Measurements from ENCODE around the gene SMIM5. TPM values are rescaled to one million over a fixed set of nuclear protein-coding genes. Genes with fewer than 3 reads are reported as not detected.

Gene SMIM5
- total and polyA plus RNA-seq, 8 donors = 0.55 to 15.3 (median 0.86) TPM

DNA sequence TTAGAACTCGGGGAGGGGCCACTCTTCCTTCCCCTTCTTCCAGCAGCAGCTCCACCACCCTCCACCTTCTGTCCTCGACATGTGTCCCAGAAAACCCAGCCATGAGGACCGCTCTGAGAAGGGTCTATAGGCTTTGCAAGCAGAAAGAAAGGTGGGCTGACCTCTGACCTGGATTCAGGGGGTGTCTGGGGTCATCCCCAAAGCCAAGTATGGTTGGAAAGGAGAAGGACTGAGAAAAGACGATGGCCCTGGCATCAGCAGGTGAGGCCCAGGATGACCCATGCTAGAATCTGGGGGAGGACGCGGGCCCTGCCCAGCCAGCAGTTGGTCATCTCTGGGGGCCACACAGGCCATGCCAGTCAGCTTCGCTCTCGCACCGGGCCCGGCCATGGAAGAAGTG, 6.1 kb upstream of the SMIM5 start:
- intact Hi-C loops (cut with DNase I) = loop anchor here in 1 of 3 donors (5.0 kb wide), 1 partner anchor 125 kb away; no protein-coding TSS in a partner anchor
- 88 to 90% methylated on average over 10 of the region's 10 CpGs for WGBS, 2 donors
- DNase-seq = peak in 1 of 6 donors; percentile 9

DNA sequence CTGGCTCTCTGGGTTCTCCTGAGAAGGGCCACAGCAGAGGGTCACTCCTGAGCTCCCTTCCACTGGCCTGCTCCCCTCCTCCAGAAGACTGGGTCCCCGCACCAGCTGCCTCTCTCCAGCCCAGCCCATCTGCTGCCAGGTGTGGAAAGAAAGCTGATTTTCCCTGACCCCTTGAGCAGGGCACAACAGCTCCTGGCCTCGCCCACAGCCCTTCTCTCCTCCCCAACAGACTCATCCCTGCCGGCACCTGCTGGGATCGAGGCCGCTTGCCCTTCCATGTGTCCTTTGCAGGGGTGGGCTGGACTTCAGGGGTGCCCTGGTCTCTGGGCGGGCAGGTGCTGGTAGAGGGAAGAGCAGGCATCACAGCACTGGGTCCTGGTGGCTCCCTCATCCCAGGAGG, 4.8 kb upstream of the SMIM5 start:
- H3K36me3 ChIP-seq = no peaks in the 10 kb centered on the region
- TF ChIP-seq, protein P1, sequence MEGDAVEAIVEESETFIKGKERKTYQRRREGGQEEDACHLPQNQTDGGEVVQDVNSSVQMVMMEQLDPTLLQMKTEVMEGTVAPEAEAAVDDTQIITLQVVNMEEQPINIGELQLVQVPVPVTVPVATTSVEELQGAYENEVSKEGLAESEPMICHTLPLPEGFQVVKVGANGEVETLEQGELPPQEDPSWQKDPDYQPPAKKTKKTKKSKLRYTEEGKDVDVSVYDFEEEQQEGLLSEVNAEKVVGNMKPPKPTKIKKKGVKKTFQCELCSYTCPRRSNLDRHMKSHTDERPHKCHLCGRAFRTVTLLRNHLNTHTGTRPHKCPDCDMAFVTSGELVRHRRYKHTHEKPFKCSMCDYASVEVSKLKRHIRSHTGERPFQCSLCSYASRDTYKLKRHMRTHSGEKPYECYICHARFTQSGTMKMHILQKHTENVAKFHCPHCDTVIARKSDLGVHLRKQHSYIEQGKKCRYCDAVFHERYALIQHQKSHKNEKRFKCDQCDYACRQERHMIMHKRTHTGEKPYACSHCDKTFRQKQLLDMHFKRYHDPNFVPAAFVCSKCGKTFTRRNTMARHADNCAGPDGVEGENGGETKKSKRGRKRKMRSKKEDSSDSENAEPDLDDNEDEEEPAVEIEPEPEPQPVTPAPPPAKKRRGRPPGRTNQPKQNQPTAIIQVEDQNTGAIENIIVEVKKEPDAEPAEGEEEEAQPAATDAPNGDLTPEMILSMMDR (IDR thresholded peaks at IDR 0.05) = no peak
- H3K4me3 ChIP-seq = no peak overlapping the region
- H3K27ac ChIP-seq = no peak overlapping the region
- DNase-seq (peak in 1 of 6 donors; percentile 64), ATAC-seq (no peak), FAIRE-seq (no peak)
- no peaks in the 10 kb centered on the region for H3K9me3 ChIP-seq
- H3K27me3 ChIP-seq = no peaks in the 10 kb centered on the region
- H3K4me1 ChIP-seq = peaks cover 4% of the 10 kb centered on the region in 3 donors
- intact Hi-C loops (cut with DNase I) = loop anchor here in 1 of 3 donors (5.0 kb wide), 1 partner anchor 124 kb away; no protein-coding TSS in a partner anchor
- WGBS, 2 donors = 86 to 88% methylated on average over 6 of the region's 6 CpGs

More for the DNA sequence above, 6.1 kb upstream of the SMIM5 start:
- no peak overlapping the region for H3K27ac ChIP-seq
- H3K4me3 ChIP-seq = no peak overlapping the region
- no peaks in the 10 kb centered on the region for H3K36me3 ChIP-seq
- FAIRE-seq (no peak), ATAC-seq (no peak)
- H3K4me1 ChIP-seq = no peaks in the 10 kb centered on the region
- H3K27me3 ChIP-seq = no peaks in the 10 kb centered on the region
- no peaks in the 10 kb centered on the region for H3K9me3 ChIP-seq
- TF ChIP-seq, protein P1 (IDR thresholded peaks at IDR 0.05) = no peak

DNA sequence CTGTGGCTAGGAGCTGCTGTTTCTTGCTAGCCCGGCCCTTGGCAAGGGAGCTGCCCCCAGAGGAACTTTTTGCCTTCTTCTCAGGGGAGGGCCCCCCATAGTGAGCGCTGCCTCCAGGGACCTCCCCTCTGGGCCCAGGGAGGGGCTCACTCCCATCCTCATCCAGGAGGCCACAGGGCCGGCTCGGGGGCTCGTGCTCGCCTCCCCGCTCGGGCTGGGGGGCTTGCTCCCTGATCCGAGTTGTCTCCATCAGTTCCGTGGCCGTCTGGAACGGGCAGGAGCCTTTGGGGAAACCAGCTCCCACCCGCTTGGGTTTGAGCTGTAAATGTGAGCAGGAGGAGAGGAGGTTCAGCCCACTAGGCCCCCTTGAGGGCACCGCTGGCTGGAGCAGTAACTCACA, 4.1 kb upstream of the SMIM5 start:
- H3K4me3 ChIP-seq = no peak overlapping the region
- 81 to 83% methylated on average over 14 of the region's 14 CpGs for WGBS, 2 donors
- FAIRE-seq (no peak), DNase-seq (peak in 1 of 6 donors; percentile 67), ATAC-seq (no peak)
- H3K36me3 ChIP-seq = no peaks in the 10 kb centered on the region
- TF ChIP-seq, protein P1 (IDR thresholded peaks at IDR 0.05) = no peak
- H3K4me1 ChIP-seq = peaks cover 9 to 11% (median 11%) of the 10 kb centered on the region in 3 donors
- H3K27ac ChIP-seq = no peak overlapping the region
- intact Hi-C loops (cut with DNase I) = loop anchor here in 1 of 3 donors (5.0 kb wide), 1 partner anchor 123 kb away; no protein-coding TSS in a partner anchor
- H3K9me3 ChIP-seq = no peaks in the 10 kb centered on the region
- no peaks in the 10 kb centered on the region for H3K27me3 ChIP-seq

DNA sequence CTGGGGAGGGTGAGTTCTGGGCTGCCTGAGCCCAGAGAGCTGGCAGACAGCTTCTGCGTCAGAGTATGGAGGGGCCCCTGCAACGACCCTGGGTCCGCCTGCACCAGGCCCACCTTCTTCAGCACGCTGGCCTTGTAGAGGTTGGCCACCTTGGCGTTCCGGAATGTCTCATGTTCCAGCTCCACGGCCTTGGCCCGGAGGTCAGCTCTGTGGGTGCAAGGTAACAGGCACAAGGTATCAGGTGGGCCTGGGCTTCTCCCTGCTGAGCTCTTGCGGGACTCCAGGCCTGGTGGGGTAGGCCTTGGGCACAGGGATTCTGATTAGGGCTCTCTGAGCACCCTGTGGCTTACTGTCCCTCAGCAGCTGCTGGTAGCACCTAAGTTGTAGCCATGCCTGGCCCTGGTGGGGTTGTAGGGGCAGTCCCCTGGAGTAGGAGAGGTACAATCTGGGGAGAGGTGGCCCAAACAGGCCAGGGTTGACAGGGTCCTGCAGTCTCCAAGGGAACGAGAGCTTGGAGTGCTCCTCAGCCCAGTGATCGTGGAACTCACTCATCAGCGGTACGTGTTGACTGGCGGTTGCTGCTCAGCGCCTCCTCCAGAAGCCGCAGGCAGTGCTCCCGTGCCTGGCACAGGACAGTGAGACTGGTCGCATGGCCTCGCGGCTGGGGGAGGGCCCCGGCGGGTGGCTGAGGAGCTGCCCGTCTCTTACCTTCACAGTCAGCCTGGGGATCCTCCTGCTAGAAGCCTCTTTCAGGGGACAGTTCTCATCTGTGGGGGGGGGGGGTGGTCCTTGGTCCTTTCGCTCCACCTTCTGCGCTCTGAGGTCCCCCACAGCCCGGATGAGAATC, 2.9 kb upstream of the SMIM5 start:
- Histone ChIP-seq H3K9me3 (no peaks in the 10 kb centered on the region), H3K27ac (no peak overlapping the region), H3K27me3 (no peaks in the 10 kb centered on the region), H3K4me3 (no peak overlapping the region), H3K4me1 (peaks cover 13 to 14% (median 14%) of the 10 kb centered on the region in 3 donors), H3K36me3 (no peaks in the 10 kb centered on the region)
- 84 to 89% methylated on average over 25 to 26 of the region's 26 CpGs for WGBS, 2 donors
- ATAC-seq (no peak), DNase-seq (peak in 2 of 6 donors; percentile 24 to 65), FAIRE-seq (no peak)
- TF ChIP-seq, protein P1 (IDR thresholded peaks at IDR 0.05) = no peak
- intact Hi-C loops (cut with DNase I) = loop anchor here in 1 of 3 donors (5.0 kb wide), 1 partner anchor 117 kb away; no protein-coding TSS in a partner anchor

Data from pancreas (tissue), 10 donors.